Inflammatory macrophage treated with lipopolysaccharide for 1 hour (primary cell): ENCODE measurements around the gene TRDN.
"Not testable (repeated sequence)": the region's sequence is repeated elsewhere in the genome, so short reads cannot be mapped to it uniquely, and the experiment has no call there.

Experiments
- DNase-seq, 2 donors: peaks; one replicate each; pipeline ENCODE4 v3.0.0-alpha.2; 2020 to 2022

Gene TRDN

DNA sequence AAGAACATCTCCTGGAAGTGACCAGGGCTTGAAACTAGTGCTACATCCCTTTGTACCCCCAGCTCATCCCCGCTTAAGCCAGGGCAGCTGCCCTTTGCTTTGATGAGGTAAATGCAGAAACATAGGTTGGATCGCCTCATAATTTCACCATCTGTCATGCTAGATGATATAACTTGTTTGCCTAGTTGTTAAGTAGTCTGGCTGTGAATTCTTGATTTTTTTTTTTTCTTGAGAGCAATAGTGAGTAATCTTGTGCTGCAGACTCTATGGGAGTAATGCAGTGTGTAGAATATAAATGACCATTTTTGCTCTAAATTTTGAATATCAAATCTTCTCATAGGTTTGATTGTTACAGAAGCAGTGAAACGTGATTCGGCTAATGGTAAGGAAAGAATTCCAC, 4.1 kb downstream of the TRDN start:
- no peak for DNase-seq

DNA sequence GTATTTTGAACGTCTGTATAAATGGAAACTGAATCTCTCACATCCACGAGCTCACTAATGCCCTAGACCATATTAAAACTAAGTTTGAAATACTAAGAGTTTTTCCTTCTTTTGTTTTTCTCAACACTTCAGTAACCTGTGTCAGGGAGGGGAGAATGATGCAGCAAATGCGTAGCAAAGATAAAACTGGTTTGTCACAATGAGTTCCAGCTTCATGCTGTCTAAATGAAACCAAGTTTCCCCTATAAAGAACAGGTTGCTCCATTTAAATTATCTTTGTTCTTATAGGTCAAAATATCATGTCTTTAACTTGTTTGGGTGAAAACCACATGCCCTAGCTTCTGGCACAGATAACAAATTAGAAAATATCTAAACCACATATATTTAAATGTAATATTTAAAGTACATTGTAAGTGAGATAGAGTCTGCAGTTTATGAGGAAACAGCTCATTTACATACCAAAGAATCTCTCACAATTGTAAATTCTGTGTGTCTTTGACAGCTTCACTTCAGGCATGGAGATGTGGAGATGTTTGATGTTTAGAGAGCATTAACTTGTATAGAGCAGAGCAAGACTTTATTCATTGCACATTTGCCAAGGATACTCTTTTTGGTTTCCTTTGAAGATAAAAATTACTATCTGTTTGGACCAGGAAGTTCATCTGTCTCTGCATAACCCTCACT, 7.3 kb downstream of the TRDN start:
- no peak for DNase-seq

DNA sequence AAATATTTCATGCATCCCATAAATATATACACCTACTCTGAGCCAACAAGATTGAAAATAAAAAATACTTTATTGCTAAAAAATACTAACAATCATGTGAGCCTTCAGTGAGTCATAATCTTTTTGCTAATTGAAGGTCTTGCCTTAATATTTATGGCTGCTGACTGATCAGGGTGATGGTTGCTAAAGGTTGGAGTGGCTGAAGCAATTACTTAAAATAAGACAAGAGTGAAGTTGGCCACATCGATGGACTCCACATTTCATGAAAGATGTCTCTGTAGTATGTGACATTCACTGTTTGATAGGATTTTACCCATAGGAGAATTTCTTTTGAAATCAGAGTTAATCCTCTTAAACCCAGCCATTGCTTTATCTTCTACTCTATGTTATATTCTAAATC, 11.1 kb downstream of the TRDN start:
- DNase-seq, result no peak

DNA sequence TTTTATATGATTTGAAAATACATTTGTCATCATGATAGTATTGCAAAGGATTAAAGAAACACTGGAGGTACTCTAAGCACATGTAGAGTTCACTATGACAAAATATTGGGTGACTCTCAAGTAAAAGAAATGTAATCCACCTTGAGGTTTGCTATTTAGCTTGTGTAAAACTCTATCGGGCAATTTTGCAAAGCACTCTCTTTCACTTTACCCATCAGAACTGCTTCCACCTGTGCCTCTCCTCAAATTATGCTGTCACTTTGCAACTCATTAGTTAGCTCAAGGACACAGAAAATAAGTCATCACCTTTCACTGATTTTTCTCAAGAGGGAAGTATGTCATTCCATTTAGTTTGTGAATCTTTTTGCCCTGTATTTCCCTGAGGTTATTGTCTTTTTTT, 14.0 kb downstream of the TRDN start:
- no peak for DNase-seq

DNA sequence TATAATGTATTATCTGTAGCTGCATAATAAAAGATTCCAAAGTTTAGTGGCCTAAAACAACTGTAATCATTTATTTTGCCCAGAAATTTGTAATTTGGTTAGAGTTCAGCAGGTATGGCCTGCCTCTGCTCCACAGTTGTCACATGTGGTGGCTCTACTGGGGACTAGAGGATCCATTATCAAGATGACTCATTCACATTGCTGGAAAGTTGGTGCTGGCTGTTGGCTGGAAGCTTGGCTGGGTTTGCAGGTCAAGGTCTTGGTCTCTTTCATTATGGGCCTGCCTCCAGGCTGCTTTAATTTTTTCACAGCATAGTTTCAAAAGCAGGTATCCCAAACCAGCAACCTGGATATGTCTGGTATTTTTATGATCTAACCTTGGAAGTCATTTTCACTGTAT, 17.6 kb downstream of the TRDN start:
- no peak for DNase-seq

DNA sequence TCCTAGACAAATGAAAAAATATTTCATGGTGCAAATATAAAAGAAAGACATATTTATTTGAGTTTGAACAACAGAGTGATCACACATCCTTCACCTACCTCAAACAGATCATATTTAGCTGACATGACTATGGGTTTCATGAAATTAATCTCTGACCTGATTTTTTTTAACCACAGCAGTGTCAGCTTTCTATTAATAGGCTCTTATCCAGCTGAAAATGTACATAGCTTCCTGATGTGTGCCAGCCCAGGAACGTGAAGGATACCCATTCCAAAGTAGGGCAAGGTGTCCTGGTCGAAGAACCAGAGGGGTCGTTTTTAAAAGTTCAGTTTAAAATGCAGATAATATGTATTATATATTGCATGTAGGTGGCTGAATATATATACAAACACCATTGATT, 19.8 kb downstream of the TRDN start:
- no peak for DNase-seq

DNA sequence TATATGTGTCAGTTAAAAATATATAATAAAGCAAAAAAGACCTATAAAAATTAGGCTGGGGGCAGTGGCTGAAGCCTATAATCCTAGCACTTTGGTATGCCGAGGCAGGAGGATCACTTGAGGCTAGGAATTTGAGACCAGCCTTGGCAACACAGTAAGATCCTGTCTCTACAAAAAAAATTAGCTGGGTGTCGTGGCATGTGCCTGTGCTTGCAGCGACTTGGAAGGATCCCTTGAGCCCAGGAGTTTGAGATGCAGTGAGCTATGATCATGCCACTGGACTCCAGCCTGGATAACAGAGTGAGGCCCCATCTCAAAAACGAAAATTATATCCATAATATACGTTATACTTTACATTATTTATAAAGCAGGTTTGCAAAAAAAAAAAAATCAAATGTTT, 20.7 kb downstream of the TRDN start:
- DNase-seq, result no peak

DNA sequence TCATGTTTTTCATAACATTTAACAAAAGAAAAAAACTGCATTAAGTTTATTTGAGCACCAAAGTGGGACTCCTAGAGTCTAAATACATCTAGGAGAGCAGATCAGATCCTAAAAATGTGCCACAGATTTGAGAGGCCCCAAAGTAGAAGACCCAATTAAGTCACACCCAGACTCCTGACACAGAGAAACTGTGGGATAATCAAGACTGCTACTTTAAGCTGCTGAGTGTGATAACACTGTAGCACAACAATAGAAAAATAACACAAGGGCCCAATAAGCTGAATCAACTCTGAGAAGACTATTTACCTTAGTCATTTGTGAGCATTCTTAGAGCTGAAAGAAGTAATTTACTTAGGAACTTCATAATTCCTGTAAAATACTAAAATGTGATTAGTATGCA, 26.0 kb downstream of the TRDN start:
- no peak for DNase-seq

DNA sequence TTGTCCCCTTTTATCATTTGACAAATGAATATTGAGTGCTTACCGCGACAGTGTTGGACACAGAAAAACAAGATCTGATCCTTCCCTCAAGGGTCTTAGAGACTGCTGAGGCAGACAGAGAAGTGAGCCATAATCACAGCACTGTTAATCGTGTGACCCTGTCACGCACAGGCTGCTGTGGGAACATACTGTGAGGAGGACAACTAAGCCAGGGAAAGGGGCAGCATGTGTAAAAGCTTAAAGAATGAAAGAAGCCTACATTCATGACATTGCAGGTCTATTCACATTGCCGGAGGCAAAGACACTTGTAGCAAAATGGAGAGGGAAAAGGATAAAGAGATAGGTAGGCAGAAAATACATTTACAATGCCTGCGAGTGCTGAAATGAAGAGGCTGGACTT, 32.7 kb downstream of the TRDN start:
- DNase-seq, result no peak

DNA sequence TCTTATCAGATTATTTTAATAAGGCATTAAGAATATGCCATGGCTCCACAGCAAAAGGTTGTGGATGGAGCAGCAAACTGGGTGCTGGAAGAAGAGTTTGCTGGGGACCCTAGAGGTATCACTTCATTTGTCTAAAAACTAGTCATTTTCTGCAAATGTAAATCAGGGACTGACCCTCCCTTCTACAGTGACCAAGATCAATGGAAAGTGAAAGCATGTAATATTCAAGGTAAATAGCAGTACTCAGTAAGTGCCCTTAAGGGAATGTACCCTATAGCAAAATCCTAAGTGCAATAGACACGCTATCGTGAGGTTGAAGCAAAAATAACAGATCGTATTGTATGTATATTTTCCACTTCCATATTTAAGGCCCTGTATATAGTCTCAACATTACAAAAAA, 38.7 kb downstream of the TRDN start:
- no peak for DNase-seq

DNA sequence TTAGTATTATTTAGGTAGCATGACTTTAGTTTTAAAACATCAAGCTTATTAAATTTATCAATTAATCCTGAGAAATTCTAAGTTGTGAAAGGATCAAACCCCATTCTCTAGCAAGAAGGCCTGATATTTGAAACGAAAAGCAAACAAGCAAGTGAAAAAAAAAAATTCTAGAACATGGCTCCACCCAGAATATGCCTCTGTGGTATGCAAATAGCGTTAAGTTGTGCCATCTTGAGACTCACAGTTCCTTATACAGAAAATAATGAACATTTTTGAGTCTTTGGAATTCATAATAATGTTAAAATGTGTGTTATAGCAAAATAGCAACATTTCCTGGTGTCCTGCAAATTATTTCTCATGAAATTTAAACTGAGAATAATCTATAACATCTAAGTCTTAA, 42.0 kb downstream of the TRDN start:
- no peak for DNase-seq

DNA sequence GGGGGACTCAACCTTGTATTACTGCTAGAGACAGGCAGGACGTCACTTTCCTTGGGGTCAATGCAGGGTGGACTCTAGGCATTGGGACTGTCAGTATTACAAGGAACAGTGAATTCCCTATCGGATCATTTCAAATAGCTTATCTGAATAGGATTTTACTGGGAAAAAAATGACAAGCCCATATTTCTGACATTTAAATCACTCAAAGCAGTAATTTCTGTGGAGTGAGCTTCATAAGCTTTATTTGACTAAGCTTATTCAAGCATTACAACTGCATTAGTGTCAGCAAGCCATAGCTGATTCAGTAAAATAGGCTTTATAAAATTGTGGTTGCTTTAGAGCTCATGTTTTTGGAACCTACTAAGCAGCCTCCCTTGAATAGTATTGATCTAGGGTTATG, 44.3 kb downstream of the TRDN start:
- no peak for DNase-seq

DNA sequence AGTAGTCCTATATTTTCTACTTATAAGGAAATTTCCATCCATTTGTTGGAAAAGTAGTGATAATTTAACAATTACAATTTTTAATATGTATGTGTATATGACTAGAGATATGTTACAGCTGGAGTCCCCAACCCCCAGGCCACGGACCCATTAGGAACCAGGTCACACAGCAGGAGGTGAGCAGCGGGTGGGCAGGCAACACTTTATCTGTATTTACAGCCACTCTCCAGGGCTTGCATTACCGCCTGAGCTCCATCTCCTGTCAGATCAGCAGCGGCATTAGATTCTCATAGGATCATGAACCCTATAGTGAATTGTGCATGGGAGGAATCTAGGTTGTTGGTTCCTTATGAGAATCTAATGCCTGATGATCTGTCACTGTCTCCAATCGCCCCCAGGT, 46.8 kb downstream of the TRDN start:
- no peak for DNase-seq

DNA sequence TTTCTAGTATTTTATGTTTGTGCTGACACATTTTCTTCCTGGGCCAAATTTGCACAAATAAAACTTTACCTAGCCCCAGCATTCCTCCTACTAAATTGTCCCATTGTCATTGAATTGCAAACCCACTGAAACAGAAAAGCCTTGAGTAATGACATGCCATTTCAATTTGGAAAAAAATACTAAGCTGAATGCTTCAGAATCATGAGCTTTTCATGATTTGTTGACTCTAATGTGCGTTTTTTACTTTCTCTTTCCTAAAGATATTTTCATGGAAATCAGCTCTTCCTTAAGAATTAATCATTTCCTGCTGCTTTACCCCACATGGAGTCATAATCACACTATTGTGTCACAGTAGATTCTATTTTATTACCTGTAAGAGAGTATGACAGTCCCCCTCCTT, 47.4 kb downstream of the TRDN start:
- no peak for DNase-seq

DNA sequence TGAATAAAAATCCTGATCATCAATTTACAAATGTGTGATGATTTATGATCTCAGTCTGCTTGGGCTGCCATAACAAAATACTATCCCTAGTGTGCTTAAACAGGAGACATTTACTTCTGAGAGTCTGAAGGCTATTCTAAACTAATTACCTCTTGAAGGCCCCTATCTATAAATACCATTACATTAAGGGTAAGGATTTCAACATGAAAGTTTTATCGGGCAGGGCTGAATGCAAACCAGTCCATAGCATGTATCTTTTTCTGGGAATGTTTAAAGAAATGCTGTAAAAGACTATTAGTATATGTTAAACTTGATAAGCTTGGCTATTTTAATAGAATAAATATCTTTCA, 48.2 kb downstream of the TRDN start:
- DNase-seq, result no peak

DNA sequence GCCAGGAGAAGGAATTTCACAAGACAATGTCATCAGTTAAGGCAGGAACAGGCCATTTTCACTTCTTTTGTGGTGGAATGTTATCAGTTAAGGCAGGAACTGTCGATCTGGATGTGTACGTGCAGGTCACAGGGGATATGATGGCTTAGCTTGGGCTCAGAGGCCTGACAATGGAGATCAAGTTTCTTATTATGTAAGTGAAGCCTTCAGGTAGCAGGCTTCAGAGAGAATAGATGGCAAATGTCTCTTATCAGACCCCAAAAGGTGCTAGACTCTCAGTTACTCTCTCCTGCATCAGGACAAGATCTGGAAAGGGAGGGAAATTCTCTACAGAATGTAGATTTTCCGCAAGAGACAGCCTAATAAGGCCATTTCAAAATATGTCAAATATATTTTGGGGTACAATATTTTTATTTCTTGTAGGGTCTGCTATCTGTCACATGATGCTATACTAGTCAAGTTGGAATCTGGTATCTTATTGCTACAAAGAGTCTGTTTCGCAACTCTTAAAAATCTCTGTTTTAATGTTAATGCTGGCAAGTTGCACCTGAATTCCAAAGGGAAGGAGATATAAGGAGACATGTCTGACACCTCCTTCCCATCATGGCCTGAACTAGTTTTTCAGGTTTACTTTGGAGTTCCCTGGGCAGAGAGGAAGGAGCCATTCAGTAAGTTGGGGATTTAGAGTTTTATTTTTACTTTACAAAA, 48.8 kb downstream of the TRDN start:
- no peak for DNase-seq

DNA sequence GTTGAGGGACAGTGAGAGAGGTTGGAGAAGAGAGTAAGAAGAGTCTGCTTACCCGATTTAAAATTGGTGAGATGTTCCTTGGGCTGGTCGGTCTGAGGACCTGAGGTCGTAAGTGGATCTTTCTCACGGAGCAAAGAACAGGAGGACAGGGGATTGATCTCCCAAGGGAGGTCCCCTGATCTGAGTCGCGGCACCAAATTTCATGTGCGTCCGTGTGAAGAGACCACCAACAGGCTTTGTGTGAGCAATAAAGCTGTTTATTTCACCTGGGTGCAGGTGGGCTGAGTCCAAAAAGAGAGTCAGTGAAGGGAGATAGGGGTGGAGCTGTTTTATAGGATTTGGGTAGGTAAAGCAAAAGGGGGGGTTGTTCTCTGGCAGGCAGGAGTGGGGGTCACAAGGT, 49.3 kb downstream of the TRDN start:
- not testable (repeated sequence) for DNase-seq

DNA sequence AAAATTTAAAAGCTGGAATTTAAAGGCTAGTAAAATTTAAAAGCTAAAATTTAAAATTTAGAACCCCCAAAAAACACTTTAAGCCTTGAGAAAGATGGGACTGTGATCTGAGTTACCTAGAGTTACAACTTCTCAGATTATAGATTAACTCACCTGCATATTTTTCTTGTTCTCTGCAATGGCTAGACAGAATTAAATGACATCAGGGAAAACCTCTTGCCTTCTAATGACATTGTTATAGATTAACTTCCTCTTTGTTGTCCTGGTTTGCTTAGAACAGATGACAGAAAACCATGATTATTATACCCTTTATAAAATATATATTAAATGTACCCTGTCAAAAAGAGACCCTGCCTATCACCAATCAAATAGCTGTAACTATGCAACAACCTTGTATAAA, 56.4 kb downstream of the TRDN start:
- DNase-seq, result no peak

DNA sequence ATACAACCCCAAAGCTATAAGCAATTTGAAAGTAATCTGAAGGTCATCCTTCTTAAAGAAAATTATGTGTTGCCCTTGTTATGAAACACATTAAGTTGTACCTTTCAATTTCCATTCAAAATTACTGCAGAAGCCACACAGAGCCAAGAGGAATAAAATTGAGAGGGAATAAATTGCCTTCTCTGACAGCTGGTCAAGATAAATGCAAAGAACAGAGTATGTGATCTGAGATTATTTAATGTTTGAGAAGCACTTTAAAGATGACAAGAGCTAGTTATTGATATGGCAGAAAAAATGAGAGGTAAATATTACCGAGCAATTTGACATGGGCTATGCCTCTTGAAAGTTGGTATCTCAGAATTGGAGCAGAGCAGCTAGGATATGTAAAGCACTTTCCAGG, 61.6 kb downstream of the TRDN start:
- no peak for DNase-seq

DNA sequence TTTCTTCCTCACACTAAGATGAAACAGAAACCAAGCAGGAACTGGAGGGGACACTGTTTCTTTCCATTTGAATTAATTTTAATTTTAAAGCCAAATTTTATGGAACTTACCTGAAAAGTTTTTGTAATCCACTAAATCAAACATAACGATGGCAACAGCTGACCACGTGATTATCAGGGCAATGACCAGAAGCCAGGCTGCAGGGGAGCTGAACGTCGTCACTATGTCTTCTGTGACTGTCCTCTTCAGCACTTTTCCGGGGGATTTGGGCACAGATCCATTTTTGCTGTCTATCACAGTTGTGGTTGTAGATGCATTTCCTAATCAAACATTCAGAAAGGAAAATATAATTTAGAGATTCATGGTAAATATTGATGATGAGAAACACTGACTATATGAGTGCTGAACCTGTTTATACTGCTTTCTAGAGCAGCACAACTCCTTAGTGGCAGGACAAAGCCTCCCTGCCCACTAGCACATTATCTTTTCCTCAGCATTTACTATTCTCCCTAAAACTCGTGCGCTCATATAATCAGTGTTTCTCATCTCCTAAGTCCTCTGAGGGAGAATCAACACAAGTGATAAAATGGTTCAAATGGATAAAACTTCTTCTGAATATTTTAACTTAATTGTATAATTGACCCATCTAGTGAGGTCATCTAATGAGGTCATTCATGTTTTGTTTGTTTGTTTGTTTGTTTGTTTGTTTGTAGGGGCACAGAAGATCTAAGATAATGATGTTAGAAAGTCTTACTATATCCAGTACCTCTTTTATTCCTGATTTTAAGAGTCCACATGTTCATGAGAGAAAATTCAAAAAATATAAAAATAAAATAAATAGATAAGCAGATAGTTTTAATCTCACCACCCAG, 65.7 kb downstream of the TRDN start:
- DNase-seq, result no peak

DNA sequence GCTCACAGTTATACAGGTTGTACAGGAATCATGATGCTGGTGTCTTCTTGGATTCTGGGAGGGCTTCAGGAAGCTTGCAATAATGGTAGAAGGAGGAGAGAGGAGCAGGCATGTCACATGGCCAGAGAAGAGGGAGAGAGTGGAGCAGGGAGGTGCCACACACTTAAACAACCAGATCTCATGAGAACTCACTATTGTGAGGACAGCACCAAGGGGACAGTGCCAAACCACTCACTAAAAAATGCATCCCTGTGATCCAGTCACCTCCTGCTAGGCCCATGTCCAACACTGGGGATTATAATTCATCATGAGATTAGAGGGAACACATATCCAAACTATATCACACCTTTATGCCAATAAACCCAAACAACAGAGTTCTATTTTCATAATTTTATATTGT, 67.2 kb downstream of the TRDN start:
- DNase-seq, result no peak

DNA sequence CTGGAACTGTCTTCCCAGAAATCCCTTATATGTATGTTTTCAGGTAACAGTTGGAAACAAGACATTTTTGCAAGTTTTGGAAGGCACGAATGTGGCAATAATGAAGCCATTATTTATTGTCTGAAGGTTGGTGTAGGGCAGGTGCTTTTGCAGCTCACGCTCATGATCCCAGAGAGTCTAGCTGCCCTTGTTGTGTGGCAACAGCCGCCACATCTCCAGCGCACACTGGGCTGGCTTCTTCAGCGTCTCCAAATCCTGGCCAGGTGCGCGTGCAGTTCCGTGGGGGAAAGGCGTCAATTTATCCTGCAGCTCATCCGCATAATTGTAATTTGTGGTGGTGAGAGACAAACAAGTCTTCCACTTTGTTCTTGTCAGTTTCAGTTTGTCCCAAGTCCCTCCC, 71.2 kb downstream of the TRDN start:
- no peak for DNase-seq

DNA sequence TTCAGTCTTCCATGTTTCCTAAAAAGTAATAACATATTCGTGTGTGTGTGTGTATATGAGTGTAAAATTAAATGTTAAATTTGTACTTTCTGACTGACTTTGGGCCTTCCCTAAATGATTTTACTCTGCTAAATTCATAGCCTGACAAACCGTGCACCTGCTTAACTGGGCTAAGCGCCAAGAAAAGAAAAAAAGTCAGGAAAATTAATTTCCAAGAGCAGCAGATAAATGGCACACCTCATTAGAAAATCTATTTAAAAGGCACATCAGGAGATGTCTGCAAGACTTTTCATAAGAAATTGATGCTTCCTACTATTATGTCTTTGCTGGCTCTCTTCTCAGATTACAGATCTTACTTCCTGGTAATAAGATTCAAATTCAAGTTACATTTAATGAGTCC, 72.4 kb downstream of the TRDN start:
- DNase-seq, result no peak

DNA sequence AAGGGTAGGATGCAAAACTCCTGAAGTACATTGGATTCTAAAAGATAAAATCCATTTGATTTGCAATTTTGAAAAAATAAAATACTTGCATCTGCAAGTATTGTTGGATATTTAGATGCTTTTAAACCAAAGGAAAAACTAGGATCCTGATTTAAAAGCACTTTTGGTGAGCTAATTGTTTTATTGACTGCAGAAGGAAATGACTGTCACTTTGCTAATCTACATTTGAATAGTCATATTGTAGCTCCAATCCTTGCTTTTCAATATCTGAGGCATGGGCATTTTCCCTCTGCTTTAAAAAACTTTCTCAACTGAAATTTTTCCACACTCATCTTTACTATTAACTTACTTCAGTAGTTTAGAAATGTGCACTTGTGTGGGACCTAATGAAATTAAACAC, 74.1 kb downstream of the TRDN start:
- no peak for DNase-seq
